Measurements from ENCODE around the gene ANKS6. TPM values are rescaled to one million over a fixed set of nuclear protein-coding genes. Genes with fewer than 3 reads are reported as not detected.

Gene ANKS6
- polyA plus RNA-seq, 4 donors, result 24.1 to 33.2 (median 29.1) TPM

DNA sequence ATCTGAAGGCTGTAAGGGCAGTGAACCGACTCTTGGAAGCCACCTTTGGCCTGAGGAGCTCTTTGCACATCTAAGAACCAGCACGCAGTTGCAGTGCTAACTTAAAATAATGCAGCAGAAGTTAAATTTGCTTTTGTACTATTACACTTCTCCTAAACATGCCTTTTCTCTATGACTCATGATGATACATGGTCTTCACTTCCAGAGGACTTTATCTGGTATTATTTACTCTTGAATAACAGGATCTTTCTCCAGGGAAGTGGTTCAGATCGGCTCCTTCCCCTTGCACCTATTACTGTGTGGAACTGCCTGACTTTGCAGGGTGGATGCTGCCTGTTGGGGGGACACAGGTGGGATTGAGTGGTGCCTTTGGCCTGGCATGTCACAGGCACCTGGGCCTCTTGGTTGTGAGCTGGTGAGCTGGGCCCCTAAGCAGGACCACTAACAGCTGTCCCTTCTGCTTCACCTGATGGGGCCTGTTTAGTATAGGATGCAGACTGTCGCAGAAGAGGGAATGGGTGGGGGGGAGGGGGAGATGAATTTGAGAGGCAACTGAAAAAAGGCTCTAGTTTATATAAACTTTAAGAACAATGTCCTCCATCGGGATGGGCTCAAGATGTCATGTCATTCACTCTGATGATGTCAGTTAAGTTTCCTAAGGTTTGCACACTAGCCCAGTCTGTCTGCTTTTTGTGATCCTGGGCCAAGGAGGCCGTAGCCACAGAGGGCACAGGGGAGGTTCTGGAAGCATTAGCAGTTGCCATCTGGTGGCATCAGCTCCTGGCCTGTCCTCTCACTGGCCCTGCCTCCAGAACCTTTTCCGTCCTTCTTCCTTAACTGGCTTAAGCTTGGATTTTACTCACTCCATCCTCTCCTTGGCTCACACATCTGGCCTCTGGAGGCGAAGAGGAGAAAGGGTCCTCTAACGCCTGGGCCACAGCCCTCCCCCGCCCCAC is 53.8 kb downstream of the ANKS6 start:
- DNase-seq (ENCODE audit: low read depth in 4 of 4, low spot score in 2 of 4), result no peak

DNA sequence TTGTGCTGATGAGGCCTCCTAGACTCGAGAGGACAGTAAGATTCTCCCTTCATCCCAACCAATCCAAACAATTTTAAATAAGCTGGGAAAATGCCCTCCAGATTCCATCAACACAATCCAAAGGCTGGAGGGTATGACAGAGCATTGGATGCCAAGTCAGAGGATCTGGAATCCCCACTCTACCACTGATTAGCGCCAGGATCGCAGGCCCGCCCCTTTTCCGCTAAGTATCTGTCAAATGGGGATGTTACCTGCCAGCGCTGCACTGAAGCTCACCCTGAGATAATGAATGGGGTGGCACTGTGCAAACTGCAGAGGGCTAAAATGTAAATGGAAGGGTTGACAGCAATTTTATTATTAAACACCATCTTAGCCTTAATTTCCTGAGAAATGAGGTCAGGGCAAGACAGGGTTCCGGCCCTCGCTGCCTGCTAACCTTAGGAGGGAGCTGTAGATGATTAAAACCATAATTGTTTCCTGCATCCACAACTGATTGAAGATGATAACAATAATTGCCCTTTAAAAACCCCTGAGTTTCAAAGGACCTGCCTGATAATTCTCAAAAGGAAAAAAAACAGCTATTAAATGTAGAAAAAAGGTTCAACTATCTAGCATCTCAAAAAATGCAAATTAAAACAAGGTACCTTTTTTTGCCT is 56.0 kb downstream of the ANKS6 start:
- DNase-seq (ENCODE audit: low read depth in 4 of 4, low spot score in 2 of 4), result no peak

DNA sequence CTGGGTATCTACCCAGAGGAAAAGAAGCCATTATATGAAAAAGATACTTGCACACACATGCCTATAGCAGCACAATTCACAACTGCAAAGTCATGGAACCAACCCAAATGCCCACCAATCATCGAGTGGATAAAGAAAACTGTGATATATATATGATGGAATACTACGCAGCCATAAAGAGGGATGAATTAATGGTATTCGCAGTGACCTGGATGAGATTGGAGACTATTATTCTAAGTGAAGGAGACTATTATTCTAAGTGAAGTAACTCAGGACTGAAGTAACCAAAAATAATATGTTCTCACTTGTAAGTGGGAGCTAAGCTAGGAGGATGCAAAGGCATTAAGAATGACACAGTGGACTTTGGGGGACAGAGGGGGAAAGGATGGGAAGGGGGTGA is 57.6 kb downstream of the ANKS6 start:
- no peak for DNase-seq (ENCODE audit: low read depth in 4 of 4, low spot score in 2 of 4)

DNA sequence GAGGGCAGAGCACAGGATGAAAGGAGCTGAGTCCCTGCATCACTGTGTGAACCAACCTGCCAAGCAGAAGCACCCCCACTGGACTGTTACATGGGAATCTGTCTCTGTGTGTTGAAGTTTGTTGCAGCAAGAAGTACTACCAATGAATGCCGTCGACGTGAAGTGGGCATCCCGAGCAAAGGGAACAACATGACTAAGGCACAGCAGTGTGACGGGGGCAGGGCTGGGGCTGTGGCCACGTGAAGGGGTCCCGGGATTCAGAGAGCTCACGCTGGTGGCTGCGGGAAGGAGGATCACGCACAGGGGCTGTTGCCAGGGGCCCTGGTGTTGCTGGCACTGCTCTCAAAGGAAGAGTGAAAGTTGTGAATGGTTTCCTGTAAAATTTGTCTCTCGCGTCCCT is 60.1 kb downstream of the ANKS6 start:
- no peak for DNase-seq (ENCODE audit: low read depth in 4 of 4, low spot score in 2 of 4)

DNA sequence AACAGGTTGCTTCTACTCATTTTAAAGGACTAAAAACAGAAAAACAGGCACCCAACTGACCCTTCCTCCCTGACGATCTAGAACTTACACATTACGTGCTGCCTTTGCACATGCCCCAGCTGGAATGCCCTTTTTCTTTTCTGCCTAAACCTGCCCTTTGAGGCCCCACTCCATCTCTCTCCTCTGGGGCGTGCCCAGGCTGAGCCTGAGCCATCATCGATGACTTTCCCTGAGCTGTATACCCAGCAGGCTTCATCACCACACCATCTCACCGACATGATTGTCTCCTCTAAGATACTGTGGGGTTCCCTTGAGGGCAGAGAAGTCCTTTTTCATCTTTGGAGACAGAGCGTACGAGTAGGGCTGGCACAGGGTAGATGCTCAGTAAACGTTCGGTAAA is 63.6 kb downstream of the ANKS6 start:
- DNase-seq (ENCODE audit: low read depth in 4 of 4, low spot score in 2 of 4), result no peak

DNA sequence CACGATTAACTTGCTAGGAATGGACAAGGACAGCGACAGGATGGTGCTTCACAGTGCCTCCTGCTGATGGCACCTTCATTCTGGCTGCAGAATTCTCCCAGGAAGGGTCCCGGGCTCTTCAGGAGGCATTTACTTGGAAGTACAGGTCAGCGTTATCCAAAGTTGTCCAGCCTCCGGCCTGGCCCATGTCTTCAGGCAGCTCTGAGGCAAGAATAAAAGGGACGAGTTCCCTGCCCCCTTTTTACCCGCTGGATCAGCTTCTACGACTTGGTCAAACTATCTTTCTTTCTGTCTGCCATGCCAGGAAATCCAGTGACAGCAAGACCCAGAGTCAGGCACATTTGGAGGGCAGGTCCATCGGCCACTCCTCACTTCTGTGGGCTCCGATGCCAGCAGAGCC is 64.3 kb downstream of the ANKS6 start:
- no peak for DNase-seq (ENCODE audit: low read depth in 4 of 4, low spot score in 2 of 4)

DNA sequence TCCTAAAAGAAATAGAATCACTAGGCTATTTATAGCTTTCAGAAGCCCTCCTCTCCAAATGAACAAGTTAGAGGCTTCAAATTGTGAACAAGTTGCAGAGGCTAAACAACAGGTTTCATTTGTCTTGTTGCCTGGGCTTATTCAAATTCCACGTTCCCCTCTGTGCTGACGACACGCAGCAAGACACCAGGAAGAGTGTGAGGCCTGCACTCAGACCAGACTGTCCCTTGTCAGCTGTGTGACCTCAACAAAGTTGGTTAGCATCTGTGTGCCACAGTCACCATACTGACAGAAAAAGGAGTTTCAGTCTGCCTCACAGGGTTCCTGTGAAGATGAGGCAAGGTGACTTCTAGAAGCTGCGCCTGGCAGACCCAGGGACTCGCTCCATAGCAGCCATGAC is 65.5 kb downstream of the ANKS6 start:
- DNase-seq (ENCODE audit: low read depth in 4 of 4, low spot score in 2 of 4), result no peak

DNA sequence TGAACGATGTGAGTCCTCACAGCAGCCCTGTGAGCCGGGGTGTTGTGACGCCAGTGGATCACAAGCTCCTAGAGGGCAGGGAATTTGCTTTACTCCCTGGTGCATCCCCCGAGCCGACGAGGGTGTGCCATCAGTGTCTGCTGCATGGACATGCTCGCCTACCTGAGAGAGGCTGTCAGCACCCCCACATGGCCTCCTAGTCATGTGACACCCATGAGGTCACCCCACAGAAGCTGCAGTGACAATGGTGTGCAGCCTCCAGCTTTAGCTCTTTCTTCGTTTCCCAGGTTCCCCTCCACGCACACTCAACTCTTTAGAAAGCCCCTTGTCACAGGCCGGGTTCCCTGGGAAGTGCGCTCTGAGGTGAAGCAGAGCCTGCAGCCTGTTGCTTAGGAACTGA is 67.9 kb downstream of the ANKS6 start:
- DNase-seq (ENCODE audit: low read depth in 4 of 4, low spot score in 2 of 4), result no peak

DNA sequence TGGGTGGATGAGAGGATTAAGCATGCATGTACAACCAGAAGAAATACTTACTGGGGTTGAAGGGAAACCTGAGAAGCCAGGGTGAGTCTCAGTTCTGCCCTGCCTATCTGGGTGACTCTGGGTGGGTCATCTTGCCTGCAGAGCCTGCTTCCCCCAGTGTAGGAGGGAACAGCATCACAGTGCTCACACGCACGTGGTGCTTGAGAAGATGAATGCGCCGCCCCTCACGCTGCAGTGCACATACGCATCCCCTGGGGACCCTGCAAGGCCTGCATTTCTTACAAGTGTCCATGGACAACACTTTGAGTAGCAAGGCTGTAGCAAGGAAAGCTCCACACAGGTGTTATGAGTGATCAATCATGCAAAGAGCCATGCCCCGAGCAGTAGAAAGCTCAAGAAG is 68.9 kb downstream of the ANKS6 start:
- DNase-seq (ENCODE audit: low read depth in 4 of 4, low spot score in 2 of 4), result no peak

DNA sequence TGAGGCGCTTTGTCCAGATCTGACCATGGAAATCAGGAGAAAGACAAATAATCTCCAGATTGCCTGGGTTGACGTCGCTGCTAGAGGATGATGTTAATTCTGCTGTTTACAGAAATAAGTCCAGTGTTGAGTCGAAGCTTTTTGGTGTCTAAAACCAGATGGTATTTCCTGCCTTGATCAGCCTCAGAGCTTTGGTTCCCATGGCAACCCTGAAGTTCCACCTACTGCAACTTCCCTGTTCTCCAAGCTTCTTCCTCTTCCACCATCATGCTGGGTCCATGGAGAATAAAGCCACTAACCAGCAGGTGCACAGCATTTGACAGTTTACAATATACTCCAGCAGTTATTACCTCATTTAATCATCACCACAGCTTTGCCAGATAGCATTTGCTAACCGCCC is 69.6 kb downstream of the ANKS6 start:
- DNase-seq (ENCODE audit: low read depth in 4 of 4, low spot score in 2 of 4), result no peak

DNA sequence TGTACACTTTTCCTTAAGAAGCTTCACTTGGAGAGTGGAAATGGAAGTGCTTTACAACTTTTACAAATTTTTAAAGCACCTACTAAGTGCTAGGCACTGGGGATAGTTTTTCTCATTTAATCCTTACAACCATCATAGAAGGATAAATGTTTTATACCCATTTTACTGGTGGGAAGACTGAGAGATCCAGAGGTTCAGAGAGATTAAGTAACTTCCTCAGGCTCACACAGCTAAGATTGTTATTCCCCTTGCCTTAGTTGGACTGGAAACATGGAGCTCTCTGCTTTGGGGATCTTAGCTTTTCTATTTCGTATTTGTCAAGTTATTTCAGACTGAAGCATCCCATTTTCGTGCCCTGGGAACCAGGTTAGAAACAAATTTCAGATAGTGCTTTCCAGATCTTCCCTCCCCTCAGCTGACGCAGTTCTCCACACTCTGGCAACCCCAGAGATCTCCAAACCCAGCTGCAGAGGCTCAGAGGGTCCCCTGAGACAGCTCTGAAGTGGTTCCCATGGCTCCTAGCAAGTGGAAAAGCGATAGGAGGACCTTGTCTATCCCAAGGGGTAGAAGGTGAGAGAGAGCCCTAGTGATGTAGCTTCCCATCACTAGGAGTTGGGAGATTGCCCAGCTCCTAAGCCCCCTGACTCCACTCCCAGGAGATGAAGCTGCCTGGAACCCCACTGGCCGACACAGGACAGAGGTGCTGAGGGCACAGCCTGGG is 71.4 kb downstream of the ANKS6 start:
- no peak for DNase-seq (ENCODE audit: low read depth in 4 of 4, low spot score in 2 of 4)

DNA sequence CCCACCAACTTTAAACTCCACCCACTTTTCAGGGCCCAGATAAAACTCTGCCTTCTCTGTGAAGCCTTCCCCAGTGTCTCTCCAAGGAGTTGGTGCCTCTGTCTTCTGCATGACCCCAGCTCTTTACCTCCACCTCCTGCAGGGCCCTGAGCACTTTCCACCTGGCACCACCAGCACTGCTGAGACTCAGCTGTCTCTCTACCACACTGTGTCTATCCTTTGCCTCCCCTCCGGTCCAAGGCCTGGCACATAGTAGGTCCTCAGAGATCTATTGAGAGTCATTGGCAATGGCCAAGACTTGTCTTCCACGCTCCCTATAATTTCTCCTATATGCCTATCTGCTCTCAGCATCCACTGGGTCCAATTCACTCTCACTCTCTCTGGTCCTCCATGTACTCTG is 74.7 kb downstream of the ANKS6 start:
- no peak for DNase-seq (ENCODE audit: low read depth in 4 of 4, low spot score in 2 of 4)

DNA sequence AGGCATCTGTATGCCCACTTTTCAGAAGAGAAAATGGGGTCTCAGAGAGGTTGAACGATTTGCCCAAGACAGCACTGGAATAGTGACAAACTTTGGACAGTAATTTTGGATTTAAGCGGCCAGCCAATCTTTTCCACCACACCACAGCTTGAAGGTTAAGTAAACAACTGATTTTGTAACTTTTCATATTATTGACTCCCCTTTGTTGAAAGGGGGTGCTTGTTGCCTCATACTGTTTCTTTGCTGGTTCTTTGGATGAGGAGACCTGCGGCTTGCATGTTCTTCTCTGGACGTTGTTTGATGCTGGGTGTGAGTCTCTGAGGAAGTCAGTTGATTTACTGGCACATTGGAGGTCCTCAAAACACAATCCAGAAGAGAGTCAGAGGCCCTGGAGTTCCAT is 76.0 kb downstream of the ANKS6 start:
- DNase-seq (ENCODE audit: low read depth in 4 of 4, low spot score in 2 of 4), result no peak

DNA sequence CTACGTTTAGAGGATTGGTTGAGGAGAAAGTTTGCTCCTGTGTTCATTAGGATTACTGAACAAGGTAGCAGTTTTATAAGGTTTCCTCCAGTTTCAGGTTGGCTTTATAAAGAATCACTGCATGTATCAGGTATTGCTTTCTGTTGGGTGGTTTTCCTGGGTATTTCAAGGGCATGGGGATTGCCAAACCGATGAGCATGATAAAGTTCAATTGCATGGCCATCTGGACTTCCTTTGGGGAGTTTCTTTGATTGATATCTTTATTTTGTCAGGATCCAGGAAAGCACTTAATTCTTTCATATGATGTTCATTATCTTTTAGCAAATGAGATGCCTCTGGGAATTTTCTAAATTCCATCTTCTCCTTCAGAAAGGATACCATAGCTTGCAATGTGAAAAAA is 77.3 kb downstream of the ANKS6 start:
- no peak for DNase-seq (ENCODE audit: low read depth in 4 of 4, low spot score in 2 of 4)

DNA sequence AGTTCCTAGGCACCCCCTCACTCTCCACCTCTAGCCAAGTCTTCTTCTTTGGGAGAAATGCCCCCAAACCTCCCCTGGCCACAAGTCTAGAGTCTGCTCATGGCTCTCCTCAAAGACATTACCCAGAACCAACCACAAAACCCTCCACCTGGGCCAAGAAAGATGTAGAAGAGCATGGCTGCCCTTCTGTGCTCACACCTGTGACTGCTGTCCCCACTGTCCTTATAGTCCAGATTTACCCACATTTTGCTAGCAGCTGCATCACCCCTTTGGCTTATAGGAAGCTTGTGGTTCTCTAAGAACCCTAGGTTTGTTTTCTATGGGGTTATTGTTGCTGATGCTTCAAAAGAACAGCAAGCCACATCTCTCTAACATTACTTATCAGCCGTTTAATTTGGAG is 81.5 kb downstream of the ANKS6 start:
- no peak for DNase-seq (ENCODE audit: low read depth in 4 of 4, low spot score in 2 of 4)

DNA sequence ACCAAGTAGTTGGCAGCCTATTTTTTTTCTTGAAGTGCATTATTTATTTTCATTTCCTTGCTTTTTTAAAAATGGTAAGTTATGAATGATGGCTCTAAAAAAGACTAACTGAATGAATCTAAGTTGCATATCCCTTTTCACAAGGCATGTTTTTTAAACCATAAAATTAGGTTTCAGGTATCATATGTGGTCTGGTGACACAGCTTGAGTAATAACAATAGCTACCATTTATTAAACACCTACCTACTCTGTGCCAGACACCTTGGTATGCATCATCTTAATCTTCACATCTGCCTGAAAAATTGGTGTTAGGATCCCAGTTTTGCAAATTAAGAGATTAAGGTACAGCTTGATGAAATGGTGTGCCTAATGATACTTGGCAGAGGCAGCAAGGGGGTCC is 83.4 kb downstream of the ANKS6 start:
- DNase-seq (ENCODE audit: low read depth in 4 of 4, low spot score in 2 of 4), result no peak

DNA sequence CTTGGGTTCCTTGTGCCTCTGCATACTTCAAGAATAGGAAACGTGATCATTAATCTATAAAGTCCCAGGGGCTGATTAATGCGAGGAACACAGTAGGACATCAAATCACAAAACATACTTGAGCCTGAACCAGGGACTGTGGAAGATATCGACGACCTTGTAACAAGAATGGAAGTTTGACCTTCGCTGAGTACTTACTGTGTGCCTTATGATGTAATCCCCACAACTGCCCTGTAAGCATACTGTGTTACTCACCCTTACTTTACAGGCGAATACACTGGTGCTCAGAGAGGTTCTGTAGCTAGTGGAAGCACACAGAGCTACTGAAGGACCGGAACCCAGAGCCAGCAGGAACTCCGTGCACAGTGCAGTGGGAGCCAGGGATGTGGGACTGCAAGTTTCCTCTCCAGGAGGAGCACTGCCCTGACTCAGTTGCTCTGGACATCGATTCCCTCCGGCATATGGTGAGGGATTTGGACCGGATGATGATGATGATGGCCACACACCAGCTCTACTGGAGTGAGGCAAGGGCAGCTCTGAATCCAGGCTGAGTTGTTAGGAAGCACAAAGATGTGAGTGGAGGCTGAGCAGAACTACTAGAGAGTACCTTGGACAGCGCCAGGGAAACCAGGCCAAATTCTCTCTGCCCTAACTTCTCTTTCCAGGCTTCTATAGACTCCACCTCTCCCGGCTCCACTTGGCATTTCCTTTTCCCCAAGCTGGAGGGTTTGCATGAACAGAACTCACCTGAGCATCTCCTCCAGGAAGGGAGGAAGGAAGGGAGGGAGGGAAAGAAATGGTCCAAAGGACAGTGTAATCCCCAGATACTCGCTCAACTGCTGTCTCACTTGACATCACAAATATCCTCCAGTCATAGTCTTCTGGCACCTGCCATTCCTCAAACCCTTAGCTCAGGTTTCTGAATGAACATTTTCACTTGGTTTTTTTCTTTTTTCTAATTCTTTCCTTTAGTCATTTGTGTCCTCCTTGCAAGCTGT is 86.1 kb downstream of the ANKS6 start:
- peak in 1 of 4 donors; percentile 57 for DNase-seq (ENCODE audit: low read depth in 4 of 4, low spot score in 2 of 4)

DNA sequence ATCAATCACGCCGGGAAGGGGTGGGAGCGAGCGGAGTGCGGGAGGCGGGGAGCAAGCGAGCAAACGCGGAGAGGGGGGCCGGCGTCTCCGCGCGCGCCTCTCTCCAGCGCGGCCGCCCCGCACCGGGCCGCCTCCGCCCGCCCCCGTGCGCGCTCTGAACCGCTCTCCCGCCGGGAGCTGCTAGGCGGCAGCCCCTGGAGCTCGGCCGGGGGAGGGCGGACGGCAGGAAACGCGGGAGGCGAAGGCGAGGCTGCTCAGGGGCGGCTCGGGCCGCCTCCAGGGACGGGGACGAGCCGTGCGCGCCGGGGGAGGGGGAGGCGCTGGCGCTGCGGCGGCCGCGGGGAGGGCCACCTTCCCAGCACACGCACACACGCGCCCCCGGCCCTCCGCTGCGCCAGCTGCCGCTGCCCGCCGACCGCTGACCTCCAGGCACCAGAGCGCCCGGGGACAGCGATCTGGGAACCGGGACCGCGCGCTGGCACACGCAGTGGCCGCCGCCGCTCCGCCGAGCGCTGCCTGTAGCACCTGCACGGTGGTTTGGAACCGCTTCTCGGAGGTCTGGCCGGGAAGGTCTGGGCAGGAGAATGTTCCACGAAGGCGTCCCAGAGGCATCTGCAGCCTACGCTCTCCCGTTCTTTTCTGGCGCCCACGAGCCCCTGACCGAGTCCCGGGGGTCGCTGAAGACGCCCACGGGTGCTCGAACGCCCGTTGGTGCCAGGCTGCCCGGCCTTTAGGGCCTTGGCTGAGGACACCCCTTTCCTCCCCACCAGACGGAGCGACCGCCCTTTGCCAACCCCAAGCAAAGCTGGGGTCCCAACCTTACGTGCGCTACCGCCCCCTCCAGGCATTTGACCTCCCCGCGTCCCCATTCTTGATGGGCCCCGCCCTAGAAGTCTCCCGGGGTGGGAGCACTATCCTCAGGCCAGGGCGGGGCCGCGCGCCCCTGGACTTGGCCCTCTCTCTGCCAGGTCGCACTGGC is 87.1 kb downstream of the ANKS6 start, which contains the start of gene GABBR2:
Gene GABBR2 (minus strand): TSS at position 3 of the 979 bp plus-strand sequence. CDS start 198 bp downstream, outside the sequence.
- no peak for DNase-seq (ENCODE audit: low read depth in 4 of 4, low spot score in 2 of 4)

Measured in left renal cortex interstitium (tissue), 4 donors.